PC-3 (cell line): Measurements from ENCODE around the gene COMMD6. TPM values are rescaled to one million over a fixed set of nuclear protein-coding genes. Genes with fewer than 3 reads are reported as not detected.

Experiments
- ATAC-seq: fragments of 200-7000 bp; cut with Tn5 transposase; 2 replicates; pipeline ENCODE4 v1.9.1; 2020; ENCODE audit warnings: mild to moderate bottlenecking, moderate library complexity
- BruUV-seq: library from RNA; stranded (reverse); fragments of 400-500 nt; replicated peaks from 2 replicates; lab custom pipeline; 2021; lab: Mats Ljungman, UMichigan
- CTCF ChIA-PET: fragments of 300-600 bp; sonication (Branson Sonifier 250); formaldehyde crosslinking; loops from one replicate; lab custom pipeline; 2022; ENCODE audit warnings: antibody characterized with exemption; lab: Charles Lee
- POLR2A ChIA-PET: fragments of 300-600 bp; sonication (Branson Sonifier 250); formaldehyde crosslinking; loops from one replicate; lab custom pipeline; 2022; ENCODE audit warnings: antibody characterized with exemption; ENCODE audit not compliant: unreplicated experiment; lab: Charles Lee
- DNase-seq: peaks from one replicate; pipeline ENCODE4 v3.0.0-alpha.2; 2015
- H2AFZ ChIP-seq: fragments of 300-600 bp; sonication (generic); 2 replicates; pipeline ENCODE4 v1.6.0; 2016; ENCODE audit warnings: antibody characterized with exemption, low read length
- H3F3A ChIP-seq: fragments of 300-600 bp; sonication (generic); one replicate; pipeline ENCODE4 v1.6.0; 2017; ENCODE audit warnings: antibody characterized with exemption, low read length, control low read depth, mild to moderate bottlenecking; ENCODE audit not compliant: unreplicated experiment
- H3K27ac ChIP-seq: fragments of 300-600 bp; sonication (generic); 2 replicates; pipeline ENCODE4 v1.5.1; 2016; ENCODE audit warnings: mild to moderate bottlenecking, low read length
- H3K27me3 ChIP-seq: fragments of 300-600 bp; sonication (generic); 2 replicates; pipeline ENCODE4 v1.6.1; 2016; ENCODE audit warnings: low read length, mixed read lengths
- H3K36me3 ChIP-seq: fragments of 300-600 bp; sonication (generic); 2 replicates; pipeline ENCODE4 v1.6.1; 2016; ENCODE audit warnings: low read depth, mixed run types, low read length, mixed read lengths
- H3K4me1 ChIP-seq: fragments of 300-600 bp; sonication (generic); 2 replicates; pipeline ENCODE4 v1.5.1; 2016; ENCODE audit warnings: low read length; ENCODE audit not compliant: insufficient read depth
- H3K4me2 ChIP-seq: fragments of 300-600 bp; sonication (generic); 2 replicates; pipeline ENCODE4 v1.6.0; 2016; ENCODE audit warnings: low read length
- H3K4me3 ChIP-seq: fragments of 300-600 bp; sonication (generic); 2 replicates; pipeline ENCODE4 v1.5.1; 2016; ENCODE audit warnings: mild to moderate bottlenecking, low read length, mixed read lengths
- H3K79me2 ChIP-seq: fragments of 300-600 bp; sonication (generic); 2 replicates; pipeline ENCODE4 v1.6.1; 2017; ENCODE audit warnings: low read length, mixed read lengths
- H3K9ac ChIP-seq: fragments of 300-600 bp; sonication (generic); 2 replicates; pipeline ENCODE4 v1.6.0; 2016; ENCODE audit warnings: mild to moderate bottlenecking, low read length
- H3K9me2 ChIP-seq: fragments of 300-600 bp; sonication (generic); replicated peaks from 2 replicates; pipeline ENCODE4 v1.6.1; 2016; ENCODE audit warnings: mixed run types, low read length, mixed read lengths
- H3K9me3 ChIP-seq: fragments of 300-600 bp; sonication (generic); 2 replicates; pipeline ENCODE4 v1.6.1; 2016; ENCODE audit warnings: low read length, mixed read lengths
- H4K20me1 ChIP-seq: fragments of 300-600 bp; sonication (generic); 2 replicates; pipeline ENCODE4 v1.6.1; 2016; ENCODE audit warnings: low read length, mixed read lengths
- CTCF ChIP-seq: fragments of 300-600 bp; sonication (generic); conservative IDR thresholded peaks from 2 replicates; pipeline ENCODE4 v1.5.1; 2017; ENCODE audit warnings: antibody characterized with exemption, low read depth, mild to moderate bottlenecking, low read length
- EZH2 ChIP-seq: fragments of 300-600 bp; sonication (generic); IDR thresholded peaks from one replicate; pipeline ENCODE4 v1.6.1; 2017; ENCODE audit warnings: antibody characterized with exemption, mild to moderate bottlenecking, low read length; ENCODE audit not compliant: unreplicated experiment
- EZH2phosphoT487 ChIP-seq: fragments of 300-600 bp; sonication (generic); IDR thresholded peaks from 2 replicates; pipeline ENCODE4 v1.6.1; 2018; ENCODE audit warnings: mild to moderate bottlenecking, antibody characterized with exemption, low read length, borderline replicate concordance
- intact Hi-C: fragments of 100-400 bp; cut with micrococcal nuclease; formaldehyde crosslinking; loops from 2 replicates; pipeline ENCODE4 v1.9.0; 2023
- total RNA-seq: library from RNA; depleted of rRNA; stranded (reverse); fragments of >200 nt; gene quantifications from 2 replicates; pipeline ENCODE4 v1.2.3, GENCODE V29; 2014

Gene COMMD6
- total RNA-seq, 1 experiment from 2014 or later: 46.7 TPM

GRCh38 chr13:75513271-75513670, 24.4 kb downstream of the COMMD6 start:
- Histone ChIP-seq H3K79me2 (no peaks in the 10 kb centered on the region), H3K9me2 (no peaks in the 10 kb centered on the region), H2AFZ (no peak overlapping the region), H3K9ac (no peak overlapping the region), H3K36me3 (no peaks in the 10 kb centered on the region), H3K27ac (no peak overlapping the region), H3K27me3 (no peaks in the 10 kb centered on the region), H3K9me3 (no peaks in the 10 kb centered on the region), H3K4me2 (no peak overlapping the region), H4K20me1 (no peaks in the 10 kb centered on the region), H3K4me3 (no peak overlapping the region), H3K4me1 (no peaks in the 10 kb centered on the region), H3F3A (no peaks in the 10 kb centered on the region)
- CTCF ChIA-PET: no interaction called here
- POLR2A ChIA-PET: no interaction called here
- intact Hi-C loops: no loop called here
- ATAC-seq (no peak), DNase-seq (no peak)
- no peak for TF ChIP-seq CTCF
- no peak for TF ChIP-seq EZH2phosphoT487
- TF ChIP-seq EZH2: no peak
- BruUV-seq: no TSS peak

- no TSS peak for BruUV-seq
- Histone ChIP-seq H4K20me1 (no peaks in the 10 kb centered on the region), H3K79me2 (no peaks in the 10 kb centered on the region), H3K9me3 (no peaks in the 10 kb centered on the region), H3K4me1 (no peaks in the 10 kb centered on the region), H3K27me3 (no peaks in the 10 kb centered on the region), H3K9ac (no peak overlapping the region), H3K27ac (no peak overlapping the region), H3F3A (no peaks in the 10 kb centered on the region), H3K4me3 (no peak overlapping the region), H3K36me3 (no peaks in the 10 kb centered on the region), H3K4me2 (no peak overlapping the region), H2AFZ (no peak overlapping the region), H3K9me2 (no peaks in the 10 kb centered on the region)
- DNase-seq (no peak), ATAC-seq (no peak)
- intact Hi-C loops: no loop called here
- TF ChIP-seq CTCF (no peak), EZH2 (no peak), EZH2phosphoT487 (no peak)
- POLR2A ChIA-PET: no interaction called here
- CTCF ChIA-PET: no interaction called here
Observed at GRCh38 chr13:75512253-75512652, 25.4 kb downstream of the COMMD6 start.

GRCh38 chr13:75511051-75511625, 26.5 kb downstream of the COMMD6 start:
- ATAC-seq (no peak), DNase-seq (no peak)
- no peaks in the 10 kb centered on the region for H3K27me3 ChIP-seq
- H3K9me2 ChIP-seq: no peaks in the 10 kb centered on the region
- no peak overlapping the region for H3K9ac ChIP-seq
- H3K4me1 ChIP-seq: no peaks in the 10 kb centered on the region
- H3K4me2 ChIP-seq: no peak overlapping the region
- no peaks in the 10 kb centered on the region for H3F3A ChIP-seq
- TF ChIP-seq EZH2 (no peak), EZH2phosphoT487 (no peak), CTCF (no peak)
- H3K79me2 ChIP-seq: no peaks in the 10 kb centered on the region
- no peaks in the 10 kb centered on the region for H4K20me1 ChIP-seq
- no peak overlapping the region for H3K4me3 ChIP-seq
- intact Hi-C loops: no loop called here
- H3K27ac ChIP-seq: no peak overlapping the region
- no peaks in the 10 kb centered on the region for H3K9me3 ChIP-seq
- ChIA-PET POLR2A (no interaction called here), CTCF (no interaction called here)
- no TSS peak for BruUV-seq
- no peaks in the 10 kb centered on the region for H3K36me3 ChIP-seq
- H2AFZ ChIP-seq: no peak overlapping the region
